Peyer's patch (tissue), 4 donors: ENCODE results near the gene KIAA1755.

Experiments
- CTCF ChIP-seq, 6 experiments: fragments of 450-650 bp in 4 of 6; fragments of 200-600 bp in 2 of 6; sonication (generic) in 1 of 6; IDR thresholded peaks; one replicate each; pipeline ENCODE4 v1.5.1; 2017 to 2019; ENCODE audit warnings: antibody characterized with exemption in 6 of 6, mild to moderate bottlenecking in 3 of 6, moderate library complexity in 1 of 6
- POLR2A ChIP-seq, 2 donors: fragments of 450-650 bp; IDR thresholded peaks; one replicate each; pipeline ENCODE4 v1.5.1; 2017; ENCODE audit warnings: antibody characterized with exemption in 2 of 2, mild to moderate bottlenecking in 2 of 2, moderate library complexity in 2 of 2

- TF ChIP-seq CTCF (IDR thresholded peaks at IDR 0.05): no peak
- TF ChIP-seq POLR2A (IDR thresholded peaks at IDR 0.05): no peak
Observed at GRCh38 chr20:38299963-38300362, 39.4 kb upstream of the KIAA1755 start.
